HG03097 (cell line): ENCODE data around the gene ENKD1.
"Not testable (repeated sequence)": the region's sequence is repeated elsewhere in the genome, so short reads cannot be mapped to it uniquely, and the experiment has no call there.

Experiments used
- ATAC-seq: cut with Tn5 transposase; IDR thresholded peaks from one replicate; pipeline ENCODE4 v1.9.1; 2021; ENCODE audit not compliant: unreplicated experiment, low FRiP score

Gene ENKD1

GRCh38 chr16:67666559-67667452, at the start of gene ENKD1, which contains the start of gene C16orf86:
TSS of gene ENKD1 (minus strand) at chr16:67666750. CDS start at chr16:67666442, 308 bp downstream.
TSS of gene C16orf86 (plus strand) at chr16:67666814. CDS start at chr16:67666971, 157 bp downstream.
- ATAC-seq: peak; percentile 38

- no peak for ATAC-seq
These were observed 49.5 kb upstream of the ENKD1 start for GRCh38 chr16:67716097-67716496.

- ATAC-seq: no peak
These were observed 48.0 kb upstream of the ENKD1 start for GRCh38 chr16:67714522-67714921.

GRCh38 chr16:67713647-67714273, 47.2 kb upstream of the ENKD1 start:
- ATAC-seq: no peak

GRCh38 chr16:67710607-67711006, 44.1 kb upstream of the ENKD1 start:
- ATAC-seq: no peak

- no peak for ATAC-seq
These were observed 42.5 kb upstream of the ENKD1 start for GRCh38 chr16:67709050-67709449.

- ATAC-seq: no peak
These were observed 41.8 kb upstream of the ENKD1 start for GRCh38 chr16:67708368-67708771.

- ATAC-seq: no peak
These were observed 41.2 kb upstream of the ENKD1 start for GRCh38 chr16:67707790-67708189.

GRCh38 chr16:67707210-67707609, 40.7 kb upstream of the ENKD1 start:
- no peak for ATAC-seq

GRCh38 chr16:67704110-67704509, 37.6 kb upstream of the ENKD1 start:
- ATAC-seq: no peak

- no peak for ATAC-seq
These were observed 37.1 kb upstream of the ENKD1 start for GRCh38 chr16:67703626-67704025.

- no peak for ATAC-seq
These were observed 35.6 kb upstream of the ENKD1 start for GRCh38 chr16:67702130-67702529.

GRCh38 chr16:67701420-67701819, 34.9 kb upstream of the ENKD1 start:
- no peak for ATAC-seq

- no peak for ATAC-seq
These were observed 32.7 kb upstream of the ENKD1 start for GRCh38 chr16:67699265-67699664.

GRCh38 chr16:67697422-67698185, 31.1 kb upstream of the ENKD1 start:
- no peak for ATAC-seq

GRCh38 chr16:67694611-67695010, 28.1 kb upstream of the ENKD1 start:
- ATAC-seq: no peak

GRCh38 chr16:67693517-67694285, 27.2 kb upstream of the ENKD1 start:
- not testable (repeated sequence) for ATAC-seq

- no peak for ATAC-seq
These were observed 19.0 kb upstream of the ENKD1 start for GRCh38 chr16:67685388-67686112.

GRCh38 chr16:67683767-67684166, 17.2 kb upstream of the ENKD1 start:
- no peak for ATAC-seq
